C4-2B (cell line): ENCODE measurements around the gene KANK4.

Experiments
- CTCF ChIP-seq: fragments of 450-650 bp; conservative IDR thresholded peaks from 2 replicates; pipeline ENCODE4 v1.5.1; 2017; ENCODE audit warnings: mild to moderate bottlenecking
- ZFX ChIP-seq: fragments of 450-650 bp; IDR thresholded peaks from 2 replicates; pipeline ENCODE4 v1.6.1; 2017

- TF ChIP-seq CTCF (no peak), ZFX (no peak)
These were observed 43.7 kb upstream of the KANK4 start for GRCh38 chr1:62362926-62363325.
